ELF-1 (cell line): Measurements from ENCODE around the gene GSTA2.
A peak's percentile ranks its signal among the peaks of the same experiment; 100 is the strongest.
"Not testable (repeated sequence)": the region's sequence is repeated elsewhere in the genome, so short reads cannot be mapped to it uniquely, and the experiment has no call there.

Source experiments
- DNase-seq: peaks from one replicate; pipeline ENCODE4 v3.0.0-alpha.2; 2016; ENCODE audit warnings: low read depth, low spot score

The GSTA2 gene

GRCh38 chr6:52763322-52763916, at the start of gene GSTA2:
GSTA2 (minus strand) TSS chr6:52763475; CDS start chr6:52757947, 5,528 bp downstream.
- DNase-seq: not testable (repeated sequence)

DNA sequence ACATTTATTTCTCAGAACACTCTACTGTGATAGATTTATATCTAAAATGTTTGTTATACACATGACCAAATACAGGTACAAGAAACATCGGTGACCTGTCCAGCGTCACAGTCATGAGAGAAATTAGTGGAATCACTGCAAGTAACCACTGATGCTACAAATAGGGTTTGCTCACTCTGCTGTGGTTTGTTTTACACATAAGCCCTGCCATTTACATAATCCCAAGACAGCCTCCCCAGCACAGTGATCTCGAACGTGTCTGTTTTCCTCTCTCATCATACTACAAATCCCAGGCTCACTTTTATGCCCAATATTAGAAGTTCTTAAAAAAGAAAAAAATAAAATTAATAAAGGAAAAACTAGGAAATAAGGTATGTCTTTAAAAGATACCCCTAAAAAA, 46.5 kb upstream of the GSTA2 start:
- not testable (repeated sequence) for DNase-seq

- no peak for DNase-seq
Observed at GRCh38 chr6:52808660-52809059, 45.4 kb upstream of the GSTA2 start.

DNA sequence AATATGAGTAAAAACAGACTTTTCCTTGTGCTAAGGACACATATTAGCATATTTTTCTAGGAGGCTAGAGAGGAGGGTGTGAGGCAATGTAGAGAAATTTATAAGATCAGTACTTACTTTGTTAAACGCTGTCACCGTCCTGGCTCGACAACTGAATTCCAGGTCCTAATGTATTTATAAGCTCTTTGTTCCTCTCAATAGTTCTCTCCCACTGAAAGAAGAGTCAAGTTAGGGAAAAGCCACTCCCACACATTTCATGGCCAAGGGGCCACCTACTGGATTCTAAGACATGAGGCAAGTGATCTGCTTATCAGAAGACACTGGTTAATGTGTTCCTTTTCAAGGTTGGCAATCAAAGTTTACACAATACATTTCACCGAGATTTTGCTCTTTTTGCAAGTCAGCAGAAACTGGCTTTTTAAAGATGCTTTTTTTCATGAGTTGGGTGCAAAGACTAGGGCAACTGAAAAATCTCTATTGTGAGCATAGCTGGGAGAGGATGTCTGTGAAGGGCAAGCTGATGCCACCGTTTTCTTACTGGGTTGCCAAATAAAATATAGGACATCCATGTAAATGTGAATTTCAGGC, 40.5 kb upstream of the GSTA2 start, which contains the start of gene GSTA1:
Gene GSTA1 (minus strand): TSS at position 149 of the 588 bp plus-strand sequence. CDS start 4,549 bp downstream, outside the sequence.
- DNase-seq: peak; percentile 21

- no peak for DNase-seq
Observed at GRCh38 chr6:52802806-52803205, 39.5 kb upstream of the GSTA2 start.

GRCh38 chr6:52801188-52801841, 38.0 kb upstream of the GSTA2 start:
- DNase-seq: no peak

DNA sequence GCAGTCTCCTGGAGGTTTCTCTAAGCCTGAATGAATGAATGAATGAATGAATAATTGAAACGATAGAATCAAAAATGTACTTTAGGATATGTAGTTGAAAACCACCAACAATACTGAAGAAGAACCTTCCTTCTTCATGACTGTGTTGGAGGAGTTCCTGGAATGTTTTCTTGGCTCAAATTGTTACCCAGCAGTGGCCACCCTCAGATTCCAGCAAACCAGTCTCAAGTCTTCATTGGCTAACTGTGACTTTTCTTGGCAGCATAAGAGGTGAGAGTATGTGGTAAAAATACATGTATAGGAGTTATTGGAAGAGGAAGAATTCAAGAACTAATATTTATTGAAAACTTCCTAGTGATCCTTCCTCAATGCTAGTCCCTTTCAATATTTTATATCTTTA, 36.0 kb upstream of the GSTA2 start:
- not testable (repeated sequence) for DNase-seq

DNA sequence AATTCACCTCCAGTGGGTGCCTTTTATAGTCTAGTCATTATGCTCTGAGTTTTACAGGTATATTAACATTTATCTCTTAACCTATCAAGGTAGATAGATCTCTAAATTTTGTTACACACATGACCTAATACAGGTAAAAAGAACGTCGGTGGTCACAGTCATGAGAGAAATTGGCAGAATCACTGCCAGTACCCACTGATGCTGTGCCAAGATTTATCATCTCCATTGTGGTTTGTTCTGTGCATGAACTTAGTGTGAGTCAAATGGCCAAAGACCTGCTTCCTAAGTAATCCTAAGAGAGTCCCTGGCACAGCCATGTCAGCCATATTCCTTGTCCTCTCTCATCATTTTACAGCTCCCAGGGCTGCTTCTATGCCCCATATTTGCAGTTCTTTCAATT, 31.1 kb upstream of the GSTA2 start:
- not testable (repeated sequence) for DNase-seq

DNA sequence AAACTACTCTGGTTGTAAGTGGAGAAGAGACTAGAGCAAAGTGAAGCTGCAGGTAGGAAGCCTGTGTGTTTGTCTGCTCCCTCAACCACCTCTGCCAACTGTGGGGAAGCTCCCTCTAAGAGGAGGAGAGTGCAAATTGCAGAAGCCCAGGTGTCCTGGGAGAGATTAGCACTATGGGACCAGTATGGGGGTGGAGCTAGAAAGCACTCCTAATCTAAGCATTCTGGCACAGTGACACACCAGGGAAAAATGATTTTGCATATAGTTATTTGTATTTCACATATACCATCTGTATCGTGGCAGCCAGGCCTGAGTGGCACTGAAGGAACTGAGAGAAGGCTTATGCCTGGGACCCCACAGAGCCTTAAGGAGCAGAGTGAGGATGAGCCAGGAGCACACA, 27.6 kb upstream of the GSTA2 start:
- DNase-seq: no peak

DNA sequence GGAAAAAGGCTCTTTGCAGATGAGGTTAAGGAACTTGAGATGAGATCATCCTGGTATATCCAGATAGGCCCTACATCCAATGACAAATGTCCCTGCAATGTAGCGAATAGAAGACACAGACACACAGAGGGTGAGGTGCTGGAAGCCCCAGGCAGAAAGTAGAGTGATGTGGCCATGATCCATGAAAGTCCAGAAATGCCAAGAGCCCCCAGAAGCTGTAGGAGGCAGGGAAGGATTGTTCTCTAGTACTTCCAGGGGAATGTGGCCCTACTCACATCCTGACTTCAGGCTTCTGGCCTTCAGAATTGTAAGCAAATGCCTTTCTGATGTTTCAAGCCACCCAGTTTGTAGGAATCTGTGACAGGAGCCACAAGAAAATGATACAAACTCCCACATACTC, 26.4 kb upstream of the GSTA2 start:
- not testable (repeated sequence) for DNase-seq

DNA sequence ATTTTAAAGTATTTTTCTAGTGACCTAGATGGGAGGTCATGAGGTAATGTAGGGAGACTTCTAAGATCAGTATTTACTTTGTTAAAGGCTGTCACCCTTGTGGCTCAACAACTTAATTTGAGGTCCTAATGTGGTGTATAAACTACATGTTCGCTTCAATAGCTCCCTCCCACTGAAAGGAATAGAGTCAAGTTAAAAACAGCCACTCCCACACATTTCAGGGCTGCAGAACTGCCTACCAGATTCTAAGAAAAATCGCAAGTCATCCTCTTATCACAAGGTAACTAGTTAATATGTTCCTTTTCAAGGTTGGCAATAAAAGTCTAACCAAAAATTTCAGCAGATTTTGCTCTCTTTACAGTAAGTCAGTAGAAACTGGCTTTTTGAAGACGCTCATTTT, 25.2 kb upstream of the GSTA2 start:
- no peak for DNase-seq

- DNase-seq: no peak
Observed at GRCh38 chr6:52787917-52788316, 24.6 kb upstream of the GSTA2 start.

DNA sequence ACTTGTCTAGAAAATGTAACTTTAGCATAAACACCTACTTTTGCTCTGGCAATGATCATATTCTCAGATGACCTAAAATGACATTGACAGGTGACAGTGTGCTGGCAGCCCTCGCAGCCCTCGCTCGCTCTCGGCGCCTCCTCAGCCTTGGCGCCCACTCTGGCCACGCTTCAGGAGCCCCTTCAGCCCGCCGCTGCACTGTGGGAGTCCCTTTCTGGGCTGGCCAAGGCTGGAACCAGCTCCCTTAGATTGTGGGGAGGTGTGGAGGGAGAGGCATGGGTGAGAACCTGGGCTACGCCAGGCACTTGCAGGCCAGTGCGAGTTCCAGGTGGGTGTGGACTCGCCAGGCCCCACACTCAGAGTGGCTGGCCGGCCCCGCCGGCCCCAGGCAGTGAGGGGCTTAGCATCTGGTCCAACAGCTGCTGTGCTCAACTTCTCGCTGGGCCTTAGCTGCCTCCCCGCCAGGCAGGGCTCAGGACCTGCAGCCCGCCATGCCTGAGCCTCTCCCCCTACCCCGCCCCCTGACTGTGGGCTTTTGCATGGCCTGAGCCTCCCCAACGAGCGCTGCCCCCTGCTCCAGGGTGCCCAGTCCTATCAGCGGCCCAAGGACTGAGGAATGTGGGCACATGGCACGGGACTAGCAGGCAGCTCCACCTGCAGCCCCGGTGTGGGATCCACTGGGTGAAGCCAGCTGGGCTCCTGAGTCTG, 23.1 kb upstream of the GSTA2 start:
- DNase-seq: no peak

GRCh38 chr6:52782696-52783274, 19.5 kb upstream of the GSTA2 start:
- DNase-seq: not testable (repeated sequence)

DNA sequence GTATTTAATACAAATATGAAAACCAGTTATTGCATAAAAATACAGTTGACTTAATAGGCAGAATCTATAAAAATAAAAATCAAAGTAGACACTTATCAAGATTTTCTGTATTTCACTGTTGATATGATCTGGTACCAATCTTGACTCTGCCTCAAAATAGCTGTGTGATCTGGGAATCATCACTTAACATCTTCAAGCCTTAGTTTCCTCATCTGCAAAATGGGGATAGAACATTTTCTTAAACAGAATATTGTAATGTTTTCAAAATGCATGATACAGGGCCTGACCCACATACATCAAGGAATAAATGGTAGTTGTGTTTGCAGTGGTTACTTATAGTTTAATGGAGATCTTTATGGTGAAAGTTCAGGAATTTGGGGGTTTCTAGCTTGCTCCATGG, 18.9 kb upstream of the GSTA2 start:
- not testable (repeated sequence) for DNase-seq

DNA sequence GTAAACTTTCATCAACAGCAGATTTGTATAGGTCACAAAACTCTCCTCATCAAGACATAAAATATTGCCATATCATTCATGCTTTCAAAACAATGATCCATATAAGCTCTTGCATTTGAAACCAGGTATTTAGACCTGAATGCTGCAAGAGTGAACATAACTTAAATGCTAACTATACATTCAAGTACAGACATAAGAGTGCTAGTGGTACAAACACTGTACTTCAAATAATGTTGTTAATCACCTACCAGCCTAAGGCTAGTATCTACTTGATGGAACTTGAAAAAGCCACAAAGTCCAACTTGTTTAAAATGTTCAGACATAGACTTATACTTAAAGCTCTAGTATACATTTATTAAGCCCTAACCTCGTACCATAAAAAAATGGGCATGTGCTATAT, 16.0 kb upstream of the GSTA2 start:
- DNase-seq: no peak

DNA sequence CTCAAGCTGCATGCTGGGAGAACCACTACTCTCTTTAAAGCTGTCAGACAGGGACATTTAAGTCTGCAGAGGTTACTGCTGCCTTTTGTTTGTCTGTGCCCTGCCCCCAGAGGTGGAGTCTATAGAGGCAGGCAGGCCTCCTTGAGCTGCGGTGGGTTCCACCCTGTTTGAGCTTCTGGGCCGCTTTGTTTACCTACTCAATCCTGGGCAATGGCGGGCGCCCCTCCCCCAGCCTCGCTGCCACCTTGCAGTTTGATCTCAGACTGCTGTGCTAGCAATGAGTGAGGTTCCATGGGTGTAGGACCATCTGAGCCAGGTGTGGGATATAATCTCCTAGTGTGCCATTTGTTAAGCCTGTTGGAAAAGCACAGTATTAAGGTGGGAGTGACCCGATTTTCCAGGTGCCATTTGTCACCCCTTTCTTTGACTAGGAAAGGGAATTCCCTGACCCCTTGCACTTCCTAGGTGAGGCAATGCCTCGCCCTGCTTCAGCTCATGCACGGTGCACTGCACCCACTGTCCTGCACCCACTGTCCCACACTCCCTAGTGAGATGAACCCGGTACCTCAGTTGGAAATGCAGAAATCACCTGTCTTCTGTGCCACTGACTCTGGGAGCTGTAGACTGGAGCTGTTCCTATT, 13.6 kb upstream of the GSTA2 start:
- DNase-seq: not testable (repeated sequence)

- not testable (repeated sequence) for DNase-seq
Observed at GRCh38 chr6:52769399-52769798, 6.1 kb upstream of the GSTA2 start.

DNA sequence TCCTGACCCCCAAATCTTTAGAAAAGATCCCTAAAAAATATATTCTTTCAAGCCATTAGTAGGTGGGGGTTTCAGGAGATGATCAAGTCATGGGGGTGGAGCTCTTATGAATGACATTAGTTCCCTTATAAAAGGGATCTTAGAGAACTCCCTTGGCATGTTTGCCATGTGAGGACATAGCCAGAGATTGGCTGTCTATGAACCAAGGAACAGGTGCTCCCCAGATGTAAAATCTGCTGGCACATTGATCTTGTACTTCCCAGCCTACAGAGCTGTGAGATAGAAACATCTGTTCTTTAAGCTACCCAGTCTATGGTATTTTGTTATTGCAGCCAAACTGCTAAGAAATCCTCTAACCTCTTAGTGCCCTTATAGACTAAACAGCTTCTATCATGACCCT, 4.4 kb upstream of the GSTA2 start:
- not testable (repeated sequence) for DNase-seq

- DNase-seq: peak; percentile 40
Observed at GRCh38 chr6:52761673-52762491, 1.4 kb downstream of the GSTA2 start.
